Glutamatergic neuron (in vitro differentiated cells): ENCODE data around the gene MYO1E. TPM values are rescaled to one million over a fixed set of nuclear protein-coding genes. Genes with fewer than 3 reads are reported as not detected.

Source experiments
- DNase-seq: peaks from one replicate; pipeline ENCODE4 v3.0.0; 2022
- H3K27ac Mint-ChIP-seq: one replicate; pipeline ENCODE4 v1.8.0; 2020; ENCODE audit warnings: mild to moderate bottlenecking, mixed read lengths, inconsistent platforms; ENCODE audit not compliant: unreplicated experiment
- H3K27me3 Mint-ChIP-seq: one replicate; pipeline ENCODE4 v1.8.0; 2020; ENCODE audit warnings: mild to moderate bottlenecking, moderate library complexity, mixed read lengths, inconsistent platforms; ENCODE audit not compliant: unreplicated experiment
- H3K36me3 Mint-ChIP-seq: one replicate; pipeline ENCODE4 v1.8.0; 2020; ENCODE audit warnings: mild to moderate bottlenecking, mixed read lengths, inconsistent platforms; ENCODE audit not compliant: unreplicated experiment
- H3K4me1 Mint-ChIP-seq: one replicate; pipeline ENCODE4 v1.8.0; 2020; ENCODE audit warnings: mild to moderate bottlenecking, low read depth, mixed read lengths, inconsistent platforms; ENCODE audit not compliant: unreplicated experiment
- H3K4me3 Mint-ChIP-seq: one replicate; pipeline ENCODE4 v1.8.0; 2020; ENCODE audit warnings: mild to moderate bottlenecking, mixed read lengths, inconsistent platforms; ENCODE audit not compliant: unreplicated experiment
- H3K9me3 Mint-ChIP-seq: one replicate; pipeline ENCODE4 v1.8.0; 2020; ENCODE audit warnings: mild to moderate bottlenecking, moderate library complexity, mixed read lengths, inconsistent platforms; ENCODE audit not compliant: unreplicated experiment
- CTCF ChIP-seq: fragments of 200-600 bp; sonication (generic); IDR thresholded peaks from one replicate; pipeline ENCODE4 v1.5.0; 2021; ENCODE audit not compliant: partially characterized antibody, unreplicated experiment
- total RNA-seq: library from RNA; stranded (reverse); fragmentation: NEBNext Ultra II Directional; extraction: Animal tissue kit (Norgen Biotek cat#: 25700); gene quantifications from one replicate; pipeline ENCODE4 v1.2.1, GENCODE V29; 2021; ENCODE audit not compliant: unreplicated experiment

Gene MYO1E
- total RNA-seq, 1 donor from 2014 or later = 7.9 TPM

GRCh38 chr15:59352189-59352588 lies 20.5 kb downstream of the MYO1E start:
- DNase-seq = no peak
- no peak for TF ChIP-seq CTCF
- H3K27me3 Mint-ChIP-seq = no peaks in the 10 kb centered on the region
- H3K27ac Mint-ChIP-seq = no peak overlapping the region
- H3K4me3 Mint-ChIP-seq = no peak overlapping the region
- H3K4me1 Mint-ChIP-seq = no peaks in the 10 kb centered on the region
- H3K9me3 Mint-ChIP-seq = peaks cover 3% of the 10 kb centered on the region
- no peaks in the 10 kb centered on the region for H3K36me3 Mint-ChIP-seq

GRCh38 chr15:59350421-59350732 lies 22.3 kb downstream of the MYO1E start:
- Mint-ChIP-seq H3K36me3 (no peaks in the 10 kb centered on the region), H3K9me3 (no peaks in the 10 kb centered on the region), H3K27ac (no peak overlapping the region), H3K4me1 (no peaks in the 10 kb centered on the region), H3K27me3 (no peaks in the 10 kb centered on the region), H3K4me3 (no peak overlapping the region)
- TF ChIP-seq CTCF = no peak
- no peak for DNase-seq

- no peak overlapping the region for H3K4me3 Mint-ChIP-seq
- no peak overlapping the region for H3K27ac Mint-ChIP-seq
- no peak for DNase-seq
- H3K36me3 Mint-ChIP-seq = no peaks in the 10 kb centered on the region
- no peaks in the 10 kb centered on the region for H3K4me1 Mint-ChIP-seq
- no peak for TF ChIP-seq CTCF
- H3K9me3 Mint-ChIP-seq = no peaks in the 10 kb centered on the region
- no peaks in the 10 kb centered on the region for H3K27me3 Mint-ChIP-seq
Measured at GRCh38 chr15:59349680-59350420, 22.8 kb downstream of the MYO1E start.

- H3K4me1 Mint-ChIP-seq = no peaks in the 10 kb centered on the region
- TF ChIP-seq CTCF = no peak
- no peak for DNase-seq
- H3K27ac Mint-ChIP-seq = no peak overlapping the region
- no peak overlapping the region for H3K4me3 Mint-ChIP-seq
- H3K9me3 Mint-ChIP-seq = no peaks in the 10 kb centered on the region
- no peaks in the 10 kb centered on the region for H3K36me3 Mint-ChIP-seq
- H3K27me3 Mint-ChIP-seq = no peaks in the 10 kb centered on the region
Measured at GRCh38 chr15:59347915-59348314, 24.8 kb downstream of the MYO1E start.

- no peaks in the 10 kb centered on the region for H3K9me3 Mint-ChIP-seq
- no peak overlapping the region for H3K4me3 Mint-ChIP-seq
- no peaks in the 10 kb centered on the region for H3K4me1 Mint-ChIP-seq
- H3K27ac Mint-ChIP-seq = no peak overlapping the region
- no peak for DNase-seq
- no peaks in the 10 kb centered on the region for H3K27me3 Mint-ChIP-seq
- TF ChIP-seq CTCF = no peak
- no peaks in the 10 kb centered on the region for H3K36me3 Mint-ChIP-seq
Measured at GRCh38 chr15:59346951-59347350, 25.7 kb downstream of the MYO1E start.
